ENCODE results near the gene JPT2. TPM values are rescaled to one million over a fixed set of nuclear protein-coding genes. Genes with fewer than 3 reads are reported as not detected.
"Not testable (repeated sequence)": the region's sequence is repeated elsewhere in the genome, so short reads cannot be mapped to it uniquely, and the experiment has no call there.

The JPT2 gene
- total RNA-seq, 1 experiment from 2014 or later: 150 TPM

DNA sequence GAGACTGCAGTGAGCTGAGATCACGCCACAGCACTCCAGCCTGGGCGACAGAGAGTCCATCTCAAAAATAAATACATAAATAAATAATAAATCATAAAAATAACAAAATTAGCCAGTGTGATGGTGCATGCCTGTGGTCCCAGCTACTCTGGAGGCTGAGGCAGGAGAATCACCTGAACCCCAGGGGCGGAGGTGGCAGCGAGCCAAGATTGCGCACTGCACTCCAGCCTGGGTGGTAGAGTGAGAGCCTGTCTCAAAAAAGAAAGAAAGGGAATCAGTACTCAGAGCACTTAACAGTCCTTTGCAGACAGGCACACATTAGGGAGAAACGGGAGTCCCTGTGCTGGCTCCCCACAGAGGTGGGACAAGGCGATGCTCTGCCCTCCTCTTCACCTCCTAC, 53.0 kb downstream of the JPT2 start (continued):
- TF ChIP-seq, protein P1, sequence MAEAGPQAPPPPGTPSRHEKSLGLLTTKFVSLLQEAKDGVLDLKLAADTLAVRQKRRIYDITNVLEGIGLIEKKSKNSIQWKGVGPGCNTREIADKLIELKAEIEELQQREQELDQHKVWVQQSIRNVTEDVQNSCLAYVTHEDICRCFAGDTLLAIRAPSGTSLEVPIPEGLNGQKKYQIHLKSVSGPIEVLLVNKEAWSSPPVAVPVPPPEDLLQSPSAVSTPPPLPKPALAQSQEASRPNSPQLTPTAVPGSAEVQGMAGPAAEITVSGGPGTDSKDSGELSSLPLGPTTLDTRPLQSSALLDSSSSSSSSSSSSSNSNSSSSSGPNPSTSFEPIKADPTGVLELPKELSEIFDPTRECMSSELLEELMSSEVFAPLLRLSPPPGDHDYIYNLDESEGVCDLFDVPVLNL (CRISPR knock-in tag; IDR thresholded peaks at IDR 0.05; ENCODE audit: borderline replicate concordance, low read depth): no peak
- TF ChIP-seq ZNF396 (CRISPR knock-in tag; IDR thresholded peaks at IDR 0.05; ENCODE audit: borderline replicate concordance): no peak

DNA sequence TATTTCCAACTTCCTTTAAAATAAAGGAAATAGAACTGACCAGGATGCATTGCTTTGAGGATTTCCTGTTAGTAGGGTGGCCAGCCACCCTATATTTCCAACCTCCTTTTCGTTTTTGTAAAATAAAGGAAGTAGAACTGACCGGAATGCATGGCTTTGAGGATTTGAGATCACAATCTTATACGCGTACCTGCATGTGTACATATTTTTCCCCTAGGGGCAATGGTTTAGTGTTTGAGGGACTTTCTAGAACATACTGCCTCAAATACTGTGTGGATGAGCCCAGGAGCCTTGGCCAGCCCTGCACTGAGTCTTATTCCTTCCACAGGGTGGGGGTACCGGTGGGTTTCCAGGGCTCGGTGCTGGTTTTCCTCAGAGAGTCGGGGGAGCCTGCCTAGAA, 53.5 kb downstream of the JPT2 start:
- ATAC-seq: no peak
- no peaks in the 10 kb centered on the region; the same call in 1 of the 2 replicates for H3K27me3 Mint-ChIP-seq (ENCODE audit: low read depth)
- peaks cover 7% of the 10 kb centered on the region for H3K36me3 Mint-ChIP-seq
- no peak for DNase-seq (ENCODE audit: low spot score)
- H3K9me3 Mint-ChIP-seq: no peaks in the 10 kb centered on the region
- no peak overlapping the region for H3K4me3 Mint-ChIP-seq
- ChIA-PET CTCF (interaction anchor here (1.1 kb wide), 1 partner anchor 26 kb away, joined by 4 read pairs; the partner anchor contains the start of gene MAPK8IP3), POLR2A (no interaction called here)
- H3K4me1 Mint-ChIP-seq: no peaks in the 10 kb centered on the region
- TF ChIP-seq, protein P2, sequence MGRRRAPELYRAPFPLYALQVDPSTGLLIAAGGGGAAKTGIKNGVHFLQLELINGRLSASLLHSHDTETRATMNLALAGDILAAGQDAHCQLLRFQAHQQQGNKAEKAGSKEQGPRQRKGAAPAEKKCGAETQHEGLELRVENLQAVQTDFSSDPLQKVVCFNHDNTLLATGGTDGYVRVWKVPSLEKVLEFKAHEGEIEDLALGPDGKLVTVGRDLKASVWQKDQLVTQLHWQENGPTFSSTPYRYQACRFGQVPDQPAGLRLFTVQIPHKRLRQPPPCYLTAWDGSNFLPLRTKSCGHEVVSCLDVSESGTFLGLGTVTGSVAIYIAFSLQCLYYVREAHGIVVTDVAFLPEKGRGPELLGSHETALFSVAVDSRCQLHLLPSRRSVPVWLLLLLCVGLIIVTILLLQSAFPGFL (CRISPR knock-in tag; IDR thresholded peaks at IDR 0.05; ENCODE audit: borderline replicate concordance): no peak
- TF ChIP-seq, protein P3, sequence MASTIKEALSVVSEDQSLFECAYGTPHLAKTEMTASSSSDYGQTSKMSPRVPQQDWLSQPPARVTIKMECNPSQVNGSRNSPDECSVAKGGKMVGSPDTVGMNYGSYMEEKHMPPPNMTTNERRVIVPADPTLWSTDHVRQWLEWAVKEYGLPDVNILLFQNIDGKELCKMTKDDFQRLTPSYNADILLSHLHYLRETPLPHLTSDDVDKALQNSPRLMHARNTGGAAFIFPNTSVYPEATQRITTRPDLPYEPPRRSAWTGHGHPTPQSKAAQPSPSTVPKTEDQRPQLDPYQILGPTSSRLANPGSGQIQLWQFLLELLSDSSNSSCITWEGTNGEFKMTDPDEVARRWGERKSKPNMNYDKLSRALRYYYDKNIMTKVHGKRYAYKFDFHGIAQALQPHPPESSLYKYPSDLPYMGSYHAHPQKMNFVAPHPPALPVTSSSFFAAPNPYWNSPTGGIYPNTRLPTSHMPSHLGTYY (CRISPR knock-in tag; IDR thresholded peaks at IDR 0.05): no peak
- no peak overlapping the region for H3K27ac Mint-ChIP-seq

DNA sequence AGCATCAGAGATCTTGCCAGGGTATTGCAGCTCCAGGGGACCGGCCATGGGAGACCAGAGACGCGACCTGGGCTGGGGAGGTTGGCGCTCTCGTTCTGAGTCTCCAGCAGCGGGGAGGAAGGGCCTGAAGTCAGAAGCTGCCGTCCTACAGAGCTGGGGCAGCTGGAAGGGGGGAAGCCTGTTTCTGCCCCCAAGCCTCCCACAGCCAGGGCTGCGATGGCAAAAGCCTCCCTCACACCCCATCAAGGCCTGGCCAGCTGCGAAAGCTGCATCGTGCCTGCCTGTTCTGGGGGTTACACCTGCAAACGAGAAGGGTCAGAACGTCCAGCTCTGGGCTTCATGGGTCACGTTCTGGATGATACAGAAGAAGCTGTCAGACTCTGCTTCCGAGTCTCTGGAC, 54.0 kb downstream of the JPT2 start:
- no peak overlapping the region for H3K4me3 Mint-ChIP-seq
- H3K27me3 Mint-ChIP-seq (ENCODE audit: low read depth): no peaks in the 10 kb centered on the region; the same call in 1 of the 2 replicates
- peaks cover 7% of the 10 kb centered on the region for H3K36me3 Mint-ChIP-seq
- H3K27ac Mint-ChIP-seq: no peak overlapping the region
- no peak for ATAC-seq
- no peak for DNase-seq (ENCODE audit: low spot score)
- ChIA-PET POLR2A (no interaction called here), CTCF (interaction anchor here (1.1 to 1.7 kb wide), 2 partner anchors 9 to 26 kb away, joined by 4 to 11 read pairs; partner anchors contain the start of gene MAPK8IP3)
- H3K4me1 Mint-ChIP-seq: no peaks in the 10 kb centered on the region
- TF ChIP-seq FOXP1 (CRISPR knock-in tag; IDR thresholded peaks at IDR 0.05; ENCODE audit: borderline replicate concordance): no peak
- TF ChIP-seq SMAD3 (CRISPR knock-in tag; IDR thresholded peaks at IDR 0.05; ENCODE audit: borderline replicate concordance): no peak
- no peak for TF ChIP-seq OVOL2 (CRISPR knock-in tag; IDR thresholded peaks at IDR 0.05; ENCODE audit: borderline replicate concordance)
- TF ChIP-seq JUN (CRISPR knock-in tag; IDR thresholded peaks at IDR 0.05): no peak
- TF ChIP-seq, protein P2 (CRISPR knock-in tag; IDR thresholded peaks at IDR 0.05; ENCODE audit: borderline replicate concordance): no peak
- no peak for TF ChIP-seq TP53 (CRISPR knock-in tag; IDR thresholded peaks at IDR 0.05)
- no peak for TF ChIP-seq ZNF138 (CRISPR knock-in tag; conservative IDR thresholded peaks at IDR 0.05)
- no peaks in the 10 kb centered on the region for H3K9me3 Mint-ChIP-seq

DNA sequence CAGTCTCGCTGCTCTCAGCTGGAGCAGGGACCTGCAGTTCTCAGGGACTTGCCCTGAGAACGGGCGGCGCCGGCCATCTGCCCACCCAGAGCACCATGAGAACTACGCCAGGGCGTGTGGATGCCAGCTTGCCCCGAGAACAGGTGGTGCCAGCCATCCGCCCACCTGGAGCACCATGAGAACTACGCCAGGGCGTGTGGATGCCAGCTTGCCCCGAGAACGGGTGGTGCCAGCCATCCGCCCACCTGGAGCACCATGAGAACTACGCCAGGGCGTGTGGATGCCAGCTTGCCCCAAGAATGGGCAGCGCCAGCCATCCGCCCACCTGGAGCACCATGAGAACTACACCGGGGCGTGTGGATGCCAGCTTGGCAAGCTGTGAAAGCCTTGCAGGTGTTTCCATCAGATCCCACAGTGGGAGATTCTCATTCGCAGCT, 54.5 kb downstream of the JPT2 start:
- H3K9me3 Mint-ChIP-seq; H3K4me1 Mint-ChIP-seq; H3K27me3 Mint-ChIP-seq (ENCODE audit: low read depth); H3K27ac Mint-ChIP-seq; DNase-seq (ENCODE audit: low spot score); H3K4me3 Mint-ChIP-seq; ATAC-seq; POLR2A ChIA-PET; H3K36me3 Mint-ChIP-seq: not testable (repeated sequence)
- CTCF ChIA-PET: interaction anchor here (1.1 to 1.7 kb wide), 2 partner anchors 9 to 27 kb away, joined by 4 to 11 read pairs; partner anchors contain the start of gene MAPK8IP3

DNA sequence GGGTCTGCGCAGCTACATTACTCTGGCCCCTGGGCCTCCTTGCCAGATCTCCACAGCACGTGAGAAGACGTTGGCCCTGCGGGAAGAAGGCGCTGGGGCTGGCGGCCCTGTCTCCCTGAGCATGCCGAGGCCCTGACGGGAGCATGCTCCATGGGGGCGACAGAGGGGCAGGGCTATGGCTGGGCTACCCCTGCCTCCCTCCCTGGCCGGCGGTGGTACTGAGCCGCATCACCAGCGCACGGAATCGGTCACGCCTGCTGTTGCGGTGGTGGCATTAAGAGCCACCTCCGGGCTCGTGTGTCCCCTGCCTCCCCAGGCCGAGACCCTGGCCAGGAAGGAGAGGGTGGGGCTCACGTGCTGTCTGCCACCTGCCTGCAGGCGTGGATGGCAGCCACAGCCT, 56.0 kb downstream of the JPT2 start:
- Mint-ChIP-seq H3K4me3 (no peak overlapping the region), H3K4me1 (no peaks in the 10 kb centered on the region), H3K9me3 (no peaks in the 10 kb centered on the region), H3K27ac (no peak overlapping the region), H3K36me3 (peaks cover 4% of the 10 kb centered on the region), H3K27me3 (ENCODE audit: low read depth) (no peaks in the 10 kb centered on the region; the same call in 1 of the 2 replicates)
- POLR2A ChIA-PET: no interaction called here
- no peak for DNase-seq (ENCODE audit: low spot score)
- CTCF ChIA-PET: no interaction called here
- no peak for ATAC-seq
- TF ChIP-seq TCF7 (CRISPR knock-in tag; IDR thresholded peaks at IDR 0.05; ENCODE audit: low read depth): no peak
- no peak for TF ChIP-seq IRF2 (CRISPR knock-in tag; IDR thresholded peaks at IDR 0.05; ENCODE audit: borderline replicate concordance, low read depth)
- TF ChIP-seq, protein P4, sequence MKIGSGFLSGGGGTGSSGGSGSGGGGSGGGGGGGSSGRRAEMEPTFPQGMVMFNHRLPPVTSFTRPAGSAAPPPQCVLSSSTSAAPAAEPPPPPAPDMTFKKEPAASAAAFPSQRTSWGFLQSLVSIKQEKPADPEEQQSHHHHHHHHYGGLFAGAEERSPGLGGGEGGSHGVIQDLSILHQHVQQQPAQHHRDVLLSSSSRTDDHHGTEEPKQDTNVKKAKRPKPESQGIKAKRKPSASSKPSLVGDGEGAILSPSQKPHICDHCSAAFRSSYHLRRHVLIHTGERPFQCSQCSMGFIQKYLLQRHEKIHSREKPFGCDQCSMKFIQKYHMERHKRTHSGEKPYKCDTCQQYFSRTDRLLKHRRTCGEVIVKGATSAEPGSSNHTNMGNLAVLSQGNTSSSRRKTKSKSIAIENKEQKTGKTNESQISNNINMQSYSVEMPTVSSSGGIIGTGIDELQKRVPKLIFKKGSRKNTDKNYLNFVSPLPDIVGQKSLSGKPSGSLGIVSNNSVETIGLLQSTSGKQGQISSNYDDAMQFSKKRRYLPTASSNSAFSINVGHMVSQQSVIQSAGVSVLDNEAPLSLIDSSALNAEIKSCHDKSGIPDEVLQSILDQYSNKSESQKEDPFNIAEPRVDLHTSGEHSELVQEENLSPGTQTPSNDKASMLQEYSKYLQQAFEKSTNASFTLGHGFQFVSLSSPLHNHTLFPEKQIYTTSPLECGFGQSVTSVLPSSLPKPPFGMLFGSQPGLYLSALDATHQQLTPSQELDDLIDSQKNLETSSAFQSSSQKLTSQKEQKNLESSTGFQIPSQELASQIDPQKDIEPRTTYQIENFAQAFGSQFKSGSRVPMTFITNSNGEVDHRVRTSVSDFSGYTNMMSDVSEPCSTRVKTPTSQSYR (CRISPR knock-in tag; IDR thresholded peaks at IDR 0.05): no peak
- TF ChIP-seq, protein P1 (CRISPR knock-in tag; IDR thresholded peaks at IDR 0.05; ENCODE audit: borderline replicate concordance, low read depth): no peak
- TF ChIP-seq EMX1 (CRISPR knock-in tag; IDR thresholded peaks at IDR 0.05): no peak
- no peak for TF ChIP-seq ZBTB21 (CRISPR knock-in tag; IDR thresholded peaks at IDR 0.05; ENCODE audit: borderline replicate concordance)
- TF ChIP-seq JUN (CRISPR knock-in tag; IDR thresholded peaks at IDR 0.05): no peak
- no peak for TF ChIP-seq ESRRA (CRISPR knock-in tag; IDR thresholded peaks at IDR 0.05; ENCODE audit: borderline replicate concordance)

All from WTC11 (cell line).